22Rv1 (cell line): ENCODE measurements around the gene CUEDC1.

Source experiments
- H3K27ac ChIP-seq: fragments of 450-650 bp; 2 replicates; pipeline ENCODE4 v1.5.1; 2017
- CTCF ChIP-seq: fragments of 450-650 bp; IDR thresholded peaks from 2 replicates; pipeline ENCODE4 v1.5.1; 2017; ENCODE audit warnings: mild to moderate bottlenecking
- ZFX ChIP-seq: fragments of 450-650 bp; IDR thresholded peaks from 2 replicates; pipeline ENCODE4 v1.6.1; 2017; ENCODE audit warnings: antibody characterized with exemption, borderline replicate concordance

Gene CUEDC1

GRCh38 chr17:57954397-57955182, 622 bp downstream of the CUEDC1 start:
- TF ChIP-seq ZFX (no peak), CTCF (no peak)
- no peak overlapping the region for H3K27ac ChIP-seq

GRCh38 chr17:57953705-57954396, 1.4 kb downstream of the CUEDC1 start:
- TF ChIP-seq ZFX (no peak), CTCF (no peak)
- no peak overlapping the region for H3K27ac ChIP-seq

GRCh38 chr17:57953219-57953618, 2.0 kb downstream of the CUEDC1 start:
- TF ChIP-seq ZFX (no peak), CTCF (no peak)
- no peak overlapping the region for H3K27ac ChIP-seq

- TF ChIP-seq CTCF (no peak), ZFX (no peak)
- H3K27ac ChIP-seq = no peak overlapping the region
Observed at GRCh38 chr17:57949649-57950048, 5.6 kb downstream of the CUEDC1 start.

GRCh38 chr17:57948555-57949420, 6.4 kb downstream of the CUEDC1 start:
- TF ChIP-seq ZFX (no peak), CTCF (no peak)
- H3K27ac ChIP-seq = no peak overlapping the region

- TF ChIP-seq ZFX (no peak), CTCF (no peak)
- no peak overlapping the region for H3K27ac ChIP-seq
Observed at GRCh38 chr17:57948169-57948554, 7.0 kb downstream of the CUEDC1 start.
